Activated naive CD4-positive, alpha-beta T cell treated with Interleukin-2 at 50 U/mL for 16 hours (primary cell): Measurements from ENCODE around the gene MAPKAPK2.

Experiments used
- DNase-seq: peaks from one replicate; pipeline ENCODE4 v3.0.0-alpha.2; 2020

Gene MAPKAPK2

GRCh38 chr1:206661161-206661820 lies 23.4 kb upstream of the MAPKAPK2 start:
- no peak for DNase-seq

GRCh38 chr1:206662396-206663092 lies 22.2 kb upstream of the MAPKAPK2 start:
- no peak for DNase-seq

GRCh38 chr1:206663362-206663761 lies 21.3 kb upstream of the MAPKAPK2 start:
- DNase-seq = no peak

DNA sequence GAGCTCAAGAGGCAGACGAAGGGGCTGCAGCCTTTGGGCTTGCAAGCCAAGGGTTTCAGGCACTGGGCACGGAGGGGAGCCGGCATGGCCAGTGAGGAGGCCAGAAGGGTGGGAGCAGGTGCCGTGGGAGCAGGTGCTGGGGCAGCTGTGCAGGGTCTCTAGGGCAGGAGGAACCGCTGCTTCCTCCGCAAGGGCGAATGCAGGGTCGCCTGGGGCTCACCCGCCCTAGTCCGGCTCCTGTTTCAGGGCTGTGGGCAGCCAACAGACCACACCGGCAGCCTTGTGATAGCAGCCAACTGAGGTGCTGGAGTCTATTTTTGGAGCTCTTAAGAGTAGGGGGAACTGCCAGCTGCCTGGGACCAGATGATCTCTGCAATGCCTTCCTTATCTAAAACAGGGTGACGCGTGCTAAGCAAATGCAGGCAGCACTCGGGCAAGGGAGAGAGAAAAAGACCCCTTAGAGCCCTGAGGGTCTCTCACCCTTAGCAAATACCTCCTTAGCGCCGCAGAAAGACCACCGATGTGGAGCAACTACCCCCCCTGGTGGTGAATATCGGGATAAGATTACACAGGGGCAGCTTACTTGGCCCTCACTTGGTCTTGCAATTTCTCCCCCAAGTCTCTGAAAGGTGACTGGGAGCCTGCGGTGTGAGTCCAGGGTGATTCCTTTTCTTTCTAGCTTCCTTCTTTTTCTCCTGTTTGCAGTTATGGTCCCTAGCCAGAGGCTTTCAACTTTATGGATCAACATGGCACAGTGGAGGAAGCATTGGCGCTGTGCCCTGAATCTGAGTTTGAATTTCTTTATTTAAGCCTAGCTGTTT lies 20.7 kb upstream of the MAPKAPK2 start:
- DNase-seq = peak; percentile 69

DNA sequence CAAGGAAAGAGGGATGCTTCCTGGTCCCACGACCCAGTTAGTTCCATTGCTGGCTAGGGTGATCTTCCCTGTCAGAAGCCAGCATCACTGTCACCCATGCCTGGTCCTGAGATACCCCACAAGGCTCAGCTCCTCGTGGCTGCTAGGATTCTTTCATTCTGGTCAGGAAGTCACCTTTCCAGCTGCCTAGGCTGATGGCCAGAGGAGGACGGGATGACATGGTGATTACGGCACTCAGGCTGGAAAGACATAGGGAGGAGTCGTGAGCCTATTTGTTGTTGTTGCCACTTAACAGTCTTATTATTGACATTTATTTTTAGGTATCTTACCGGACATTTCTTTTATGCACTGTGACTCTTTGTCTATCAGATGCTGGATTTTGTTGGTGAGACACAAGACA lies 20.0 kb upstream of the MAPKAPK2 start:
- no peak for DNase-seq

DNA sequence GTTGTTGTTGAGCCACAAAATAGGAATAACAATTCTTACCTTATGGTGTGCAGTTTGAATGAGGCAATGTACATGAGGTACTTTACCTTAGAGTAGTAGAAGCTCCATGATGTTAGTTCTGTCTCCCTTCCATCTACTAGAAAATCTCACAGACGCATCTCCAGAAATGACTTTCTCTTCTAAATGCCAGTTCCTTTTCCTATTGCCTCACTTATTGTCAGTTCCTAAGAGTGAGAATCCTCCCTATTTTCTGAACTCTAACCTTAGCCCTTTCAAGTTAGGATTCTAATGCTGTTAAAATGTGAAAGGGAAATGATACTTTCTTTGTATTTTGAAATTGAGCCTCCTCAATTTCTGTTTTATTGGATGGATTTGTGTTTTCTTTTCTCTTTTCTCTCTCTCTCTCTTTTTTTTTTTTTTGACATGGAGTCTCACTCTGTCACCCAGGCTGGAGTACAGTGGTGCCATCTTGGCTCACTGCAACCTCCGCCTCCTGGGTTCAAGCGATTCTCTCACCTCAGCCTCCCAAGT lies 18.6 kb upstream of the MAPKAPK2 start:
- no peak for DNase-seq

DNA sequence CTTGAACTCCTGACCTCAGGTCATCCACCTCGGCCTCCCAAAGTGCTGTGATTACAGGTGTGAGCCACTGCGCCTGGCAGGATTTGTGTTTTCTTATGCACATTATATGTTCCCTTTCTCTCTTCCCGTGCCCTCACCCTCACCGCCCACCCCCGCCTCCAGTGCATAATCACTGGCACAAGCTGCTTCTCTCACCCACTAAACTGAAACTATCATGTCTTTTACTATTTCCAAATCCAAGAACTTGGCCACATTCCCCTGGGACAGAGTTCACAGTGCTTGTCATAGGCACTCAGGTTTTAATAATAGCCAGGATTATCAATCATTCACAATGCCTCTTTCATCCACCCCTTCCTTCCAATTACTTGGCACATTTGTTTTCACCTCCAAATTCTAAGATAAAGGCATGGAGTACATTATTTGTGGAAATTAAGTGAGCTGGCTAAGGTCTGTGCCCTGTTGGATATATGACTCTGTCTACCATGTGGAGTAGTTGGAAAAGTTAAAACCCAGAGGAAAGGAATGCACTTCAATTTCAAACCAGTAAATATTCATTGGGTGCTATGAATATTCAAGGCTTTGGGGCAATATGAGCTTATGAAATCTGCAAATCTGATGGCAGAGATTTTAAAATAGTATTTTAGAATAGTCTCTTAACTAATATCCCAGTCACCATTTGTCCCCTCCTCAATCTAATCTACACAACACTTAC lies 17.6 kb upstream of the MAPKAPK2 start:
- DNase-seq = no peak

DNA sequence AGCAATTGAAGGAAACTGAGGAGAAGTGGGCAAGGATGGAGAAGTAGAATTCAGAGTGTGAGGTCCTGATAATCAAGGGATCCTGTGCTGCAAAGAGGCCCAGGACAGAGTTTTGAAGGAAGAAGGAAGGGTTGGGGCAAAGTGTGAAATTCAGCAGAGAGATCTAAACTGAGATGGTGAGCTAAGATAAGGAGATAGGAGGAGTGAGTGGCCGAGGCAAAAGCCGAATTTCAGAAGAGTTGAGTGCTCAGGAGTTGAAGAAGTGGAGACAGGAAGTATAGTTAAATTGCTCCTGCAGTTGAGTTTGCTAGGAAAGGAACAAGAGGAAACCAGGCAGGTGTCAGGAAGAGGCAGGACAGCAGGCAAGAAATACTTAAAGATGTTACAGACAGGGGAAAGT lies 16.4 kb upstream of the MAPKAPK2 start:
- DNase-seq = no peak

DNA sequence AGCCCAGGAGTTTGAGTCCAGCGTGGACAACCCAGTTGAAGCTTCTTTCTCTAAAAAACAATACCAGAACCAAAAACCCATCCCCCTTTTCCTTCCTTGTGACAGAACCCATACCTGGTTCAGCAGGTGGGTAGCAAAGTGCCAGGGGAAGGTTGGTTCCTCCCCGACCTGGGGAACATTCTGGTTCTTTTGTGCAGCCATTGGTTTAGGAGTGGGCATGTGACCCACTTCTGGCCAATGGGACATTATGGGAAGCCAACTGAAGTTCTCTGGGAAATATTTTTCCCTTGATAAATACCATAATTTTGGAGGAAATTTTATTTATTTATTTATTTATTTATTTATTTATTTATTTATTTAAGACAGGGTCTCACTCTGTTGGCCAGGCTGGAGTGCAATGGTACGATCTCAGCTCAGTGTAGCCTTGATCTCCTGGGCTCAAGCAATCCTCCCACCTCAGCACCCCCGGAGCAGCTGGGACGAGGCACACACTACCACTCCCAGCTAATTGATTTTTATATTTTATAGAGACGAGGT lies 15.8 kb upstream of the MAPKAPK2 start:
- no peak for DNase-seq

DNA sequence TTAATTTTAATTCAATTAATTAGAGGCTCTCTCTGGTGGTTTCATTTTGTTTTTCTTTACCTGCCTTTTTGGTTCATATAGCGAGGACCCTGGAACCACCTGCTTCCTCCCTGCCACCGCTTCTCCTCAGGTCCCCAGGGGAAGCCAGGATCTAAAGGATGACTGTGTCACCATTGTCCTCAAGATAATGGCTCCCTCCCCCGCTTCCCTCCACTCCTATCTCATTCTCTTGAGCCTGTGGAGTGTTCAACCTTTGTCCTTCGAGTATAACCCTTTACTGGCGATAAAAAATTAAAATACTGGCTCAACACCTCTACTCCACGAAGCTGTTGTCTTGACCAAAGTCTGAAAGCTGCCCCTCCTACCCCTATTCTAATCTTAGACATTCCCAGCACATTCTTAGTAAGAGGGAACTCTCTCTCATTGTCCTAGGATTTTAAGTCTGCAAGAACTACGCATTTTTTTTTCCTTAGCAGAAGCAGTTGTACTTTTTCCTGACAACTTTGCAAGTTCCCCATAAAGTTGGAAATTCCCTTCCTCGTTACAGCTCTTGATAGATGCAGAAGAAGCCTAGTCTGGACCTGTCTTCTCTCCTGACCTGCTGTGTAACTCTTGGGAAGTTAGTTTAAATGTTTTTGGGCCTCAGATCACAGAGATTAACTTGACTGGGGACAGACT lies 12.6 kb upstream of the MAPKAPK2 start:
- DNase-seq = no peak

- no peak for DNase-seq
Measured at GRCh38 chr1:206672844-206673758, 11.6 kb upstream of the MAPKAPK2 start.

GRCh38 chr1:206674236-206674635 lies 10.5 kb upstream of the MAPKAPK2 start:
- no peak for DNase-seq

DNA sequence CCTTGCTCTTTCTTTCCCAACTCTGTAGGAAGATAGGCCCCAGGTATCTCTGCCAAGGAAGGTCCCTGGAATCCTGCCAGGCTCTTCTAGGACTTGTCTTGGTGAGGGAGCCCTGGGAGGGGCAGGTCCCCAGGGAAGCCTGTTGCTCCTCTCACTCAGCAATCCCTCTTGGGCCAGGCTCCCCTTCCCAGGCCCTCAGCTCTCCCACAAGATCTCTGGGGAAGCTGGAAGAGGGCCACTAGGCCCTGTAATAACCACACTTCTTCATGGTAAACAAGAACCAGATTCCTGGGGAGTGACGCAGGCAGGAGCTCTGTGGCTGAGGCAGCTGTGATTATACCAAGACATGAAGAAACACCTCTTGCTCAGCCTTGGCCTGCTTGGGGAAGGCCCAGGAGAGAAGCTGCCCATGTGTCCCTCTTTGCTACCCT lies 9.9 kb upstream of the MAPKAPK2 start:
- DNase-seq = no peak

GRCh38 chr1:206676499-206676898 lies 8.2 kb upstream of the MAPKAPK2 start:
- DNase-seq = no peak

DNA sequence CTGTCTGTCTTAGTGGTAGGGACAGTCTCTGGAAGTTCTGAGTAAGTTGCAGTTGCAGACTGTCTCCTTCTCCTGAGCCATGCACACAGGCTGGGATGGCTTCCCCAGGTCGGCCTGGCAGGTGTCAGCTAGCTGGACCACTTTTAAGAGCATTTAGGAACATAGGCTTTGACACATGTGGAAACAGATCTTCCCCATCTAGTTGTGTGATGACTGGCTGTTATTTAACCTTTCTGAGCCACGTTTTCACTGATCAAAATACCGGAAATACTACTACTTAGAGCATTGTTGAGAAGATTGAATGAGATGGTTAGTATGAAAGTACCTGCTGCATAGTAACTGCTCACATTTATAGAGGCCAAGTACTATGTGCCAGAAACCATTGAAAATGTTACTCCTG lies 6.2 kb upstream of the MAPKAPK2 start:
- DNase-seq = no peak

GRCh38 chr1:206679738-206680211 lies 4.9 kb upstream of the MAPKAPK2 start:
- DNase-seq = no peak

DNA sequence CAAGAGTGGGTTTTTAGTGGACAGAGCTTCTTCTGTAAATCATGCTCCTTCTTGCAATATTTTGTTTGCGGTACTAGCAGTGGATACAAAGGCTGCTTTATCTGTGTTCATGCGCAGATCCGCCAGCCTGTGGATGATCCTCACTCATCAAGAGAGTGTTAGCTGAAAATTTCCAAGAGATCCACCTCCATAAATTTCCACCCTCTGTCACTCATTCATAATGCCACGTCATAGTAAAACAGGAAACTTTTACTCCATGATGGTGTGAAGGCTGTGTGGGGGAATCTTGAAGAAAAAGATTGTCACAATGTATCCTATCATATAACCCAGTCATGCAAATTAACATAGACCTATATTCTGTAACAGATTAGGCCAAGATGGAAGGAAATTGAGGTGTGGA lies 4.4 kb upstream of the MAPKAPK2 start:
- DNase-seq = no peak

- DNase-seq = no peak
Measured at GRCh38 chr1:206681359-206681758, 3.3 kb upstream of the MAPKAPK2 start.

GRCh38 chr1:206682111-206682510 lies 2.6 kb upstream of the MAPKAPK2 start:
- no peak for DNase-seq

DNA sequence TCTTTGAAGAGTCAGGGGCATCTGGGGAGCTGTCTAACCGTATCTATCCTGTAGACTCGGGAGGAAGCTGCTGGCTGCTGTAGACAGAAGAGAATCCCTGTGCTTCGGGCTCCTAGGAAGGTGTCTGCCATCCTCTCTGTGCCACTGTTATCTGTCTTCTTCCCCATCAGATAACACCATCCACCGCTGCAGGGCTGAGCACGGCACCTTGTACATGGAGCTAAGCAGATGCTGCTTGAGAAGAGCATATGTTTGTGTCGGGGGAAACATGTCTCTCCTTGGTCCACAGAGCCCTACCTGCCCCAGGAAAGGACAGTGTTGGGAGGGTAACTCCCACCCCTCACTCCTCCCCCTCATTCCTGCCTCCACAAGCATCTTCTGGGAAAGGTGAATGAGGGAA lies 1.4 kb upstream of the MAPKAPK2 start:
- DNase-seq = no peak

GRCh38 chr1:206684003-206684402 lies 702 bp upstream of the MAPKAPK2 start:
- DNase-seq = no peak
